ENCODE results near the gene RRH.
"Not testable (repeated sequence)": the region's sequence is repeated elsewhere in the genome, so short reads cannot be mapped to it uniquely, and the experiment has no call there.

RRH gene

GRCh38 chr4:109847896-109848442, 20.2 kb downstream of the RRH start, which contains the start of gene LRIT3:
Gene LRIT3 (plus strand): TSS chr4:109848107. CDS start chr4:109848202, 95 bp downstream.
- no peak for DNase-seq

GRCh38 chr4:109848501-109848900, 20.7 kb downstream of the RRH start:
- no peak for DNase-seq

- no peak for DNase-seq
Measured at GRCh38 chr4:109850601-109851000, 22.8 kb downstream of the RRH start.

- not testable (repeated sequence) for DNase-seq
Measured at GRCh38 chr4:109859426-109860300, 31.9 kb downstream of the RRH start.

- DNase-seq, result no peak
Measured at GRCh38 chr4:109861271-109861670, 33.5 kb downstream of the RRH start.

GRCh38 chr4:109861916-109862511, 34.2 kb downstream of the RRH start:
- DNase-seq, result no peak

DNA sequence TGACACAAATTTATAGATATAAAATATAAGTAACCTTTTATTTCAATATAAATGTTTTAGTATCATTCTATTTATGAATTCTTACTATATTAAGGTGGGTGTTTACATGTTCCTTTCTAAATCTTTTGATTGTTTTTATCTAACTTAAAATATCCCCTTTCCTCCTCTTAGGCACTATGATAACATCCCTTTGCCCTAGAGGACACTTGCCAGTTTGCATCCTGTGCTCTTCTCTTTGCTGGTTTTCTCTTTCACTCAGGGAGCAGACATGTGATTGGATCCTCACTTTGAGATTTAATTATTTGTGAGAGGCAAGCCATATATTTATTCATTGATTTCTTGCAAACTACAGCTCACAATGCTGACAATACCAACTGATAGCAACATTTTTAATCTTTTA, 36.4 kb downstream of the RRH start:
- DNase-seq, result no peak

DNA sequence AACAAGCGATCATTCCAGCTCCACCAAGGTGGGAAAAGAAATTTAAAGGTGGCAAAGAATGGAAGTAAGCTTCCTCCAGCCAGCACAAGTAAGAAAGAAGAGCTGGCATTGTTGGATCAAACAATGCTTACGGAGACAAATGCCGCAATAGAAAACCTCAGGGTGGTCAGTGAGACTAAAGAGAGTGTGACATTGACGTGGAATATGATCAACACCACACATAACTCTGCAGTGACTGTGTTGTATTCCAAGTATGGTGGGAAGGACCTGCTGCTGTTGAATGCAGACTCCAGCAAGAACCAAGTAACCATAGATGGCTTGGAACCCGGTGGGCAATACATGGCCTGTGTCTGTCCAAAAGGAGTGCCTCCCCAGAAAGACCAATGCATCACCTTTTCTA, 42.3 kb downstream of the RRH start:
- no peak for DNase-seq

GRCh38 chr4:109872065-109872464, 44.3 kb downstream of the RRH start:
- no peak for DNase-seq

DNA sequence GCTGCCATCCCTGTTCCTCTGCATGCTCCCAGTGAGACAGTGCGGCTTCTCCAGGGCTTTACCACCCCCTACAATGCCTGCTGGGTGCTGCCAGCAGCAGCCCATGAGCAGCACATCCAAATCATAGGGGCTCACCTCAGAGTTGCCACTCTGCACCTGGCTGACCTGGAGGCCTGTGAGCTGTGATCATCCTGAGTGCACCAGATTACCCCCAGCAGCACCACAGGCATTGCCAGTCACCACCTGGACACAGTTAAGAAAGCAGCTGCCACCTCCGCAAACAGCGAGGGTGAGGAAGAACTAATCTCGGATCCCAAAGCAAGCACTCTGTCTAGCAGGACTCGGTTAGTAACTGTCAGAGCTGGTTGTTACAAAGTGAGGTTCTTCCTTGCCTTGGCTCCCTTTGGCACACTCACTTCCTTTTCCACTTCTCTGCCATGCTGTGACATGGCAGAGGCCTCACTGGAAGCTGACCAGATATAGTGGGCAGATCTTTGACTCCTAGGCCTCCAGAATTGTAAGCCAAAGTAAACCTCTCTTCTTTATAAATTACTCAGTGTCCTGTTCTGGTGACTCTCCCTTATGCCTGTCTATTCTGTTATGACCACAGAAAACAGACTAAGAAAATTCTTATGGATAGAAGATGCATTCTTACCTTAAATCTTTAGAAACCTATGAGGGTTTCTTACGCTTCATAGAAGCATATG, 45.3 kb downstream of the RRH start:
- no peak for DNase-seq

- no peak for DNase-seq
Measured at GRCh38 chr4:109873791-109874514, 46.2 kb downstream of the RRH start.

DNA sequence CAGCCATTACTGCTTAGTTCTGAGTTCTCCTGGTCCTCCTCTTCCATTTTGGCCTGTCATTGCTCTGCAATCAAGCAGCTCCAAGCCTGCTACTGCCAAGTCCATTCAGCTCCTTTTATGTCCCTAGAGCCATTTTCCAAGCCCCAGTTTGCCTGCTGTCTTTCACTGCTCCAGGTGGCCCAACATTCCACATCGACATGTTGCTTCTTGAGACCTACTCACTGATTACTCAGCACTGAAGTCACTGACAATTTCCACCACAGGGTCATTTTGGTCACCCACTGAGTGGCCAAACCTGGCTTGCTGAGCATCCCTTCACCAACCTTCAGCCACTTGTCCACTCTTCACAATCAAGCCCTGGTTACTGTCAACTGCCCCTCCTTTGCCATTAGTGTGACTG, 47.3 kb downstream of the RRH start:
- DNase-seq, result no peak

DNA sequence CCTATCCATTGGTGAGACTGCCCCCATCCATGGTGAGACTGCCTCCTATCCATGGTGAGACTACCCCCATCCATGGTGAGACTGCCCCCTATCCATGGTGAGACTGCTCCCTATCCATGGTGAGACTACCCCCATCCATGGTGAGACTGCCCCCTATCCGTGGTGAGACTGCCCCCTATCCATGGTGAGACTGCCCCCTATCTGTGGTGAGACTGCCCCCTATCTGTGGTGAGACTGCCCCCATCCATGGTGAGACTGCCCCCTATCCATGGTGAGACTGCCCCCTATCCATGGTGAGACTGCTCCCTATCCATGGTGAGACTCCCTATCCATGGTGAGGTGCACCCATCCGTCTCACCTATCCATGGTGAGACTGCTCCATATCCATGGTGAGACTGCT, 47.8 kb downstream of the RRH start:
- not testable (repeated sequence) for DNase-seq

DNA sequence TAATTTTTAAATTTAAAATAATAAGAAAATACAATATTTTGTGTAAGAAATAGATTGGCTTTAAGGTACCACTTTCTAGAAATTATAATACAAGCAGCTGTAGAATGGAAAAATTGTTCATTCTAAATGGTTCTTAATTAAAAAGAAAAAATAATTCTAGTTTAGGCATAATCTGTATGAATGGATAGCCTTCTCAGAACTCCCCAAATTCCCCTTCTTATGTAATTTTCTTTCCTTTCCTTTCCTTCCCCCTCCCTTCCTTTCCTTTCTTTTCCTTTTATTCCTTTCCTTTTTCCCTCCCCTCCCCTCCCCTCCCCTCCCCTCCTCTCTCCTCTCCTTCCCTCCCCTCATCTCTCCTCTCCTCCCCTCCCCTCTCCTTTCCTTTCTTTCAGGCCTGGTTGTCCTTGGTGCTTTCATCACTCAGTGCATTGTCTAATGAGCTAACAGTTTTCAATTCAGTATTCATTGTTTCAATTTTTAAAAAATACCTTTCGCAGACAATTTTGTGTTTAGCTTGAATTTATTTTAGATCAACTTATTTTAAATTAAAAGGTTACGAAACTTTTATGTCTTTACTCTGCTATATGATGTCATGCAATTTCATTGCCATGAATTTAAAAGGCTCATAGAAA, 49.0 kb downstream of the RRH start:
- no peak for DNase-seq

DNA sequence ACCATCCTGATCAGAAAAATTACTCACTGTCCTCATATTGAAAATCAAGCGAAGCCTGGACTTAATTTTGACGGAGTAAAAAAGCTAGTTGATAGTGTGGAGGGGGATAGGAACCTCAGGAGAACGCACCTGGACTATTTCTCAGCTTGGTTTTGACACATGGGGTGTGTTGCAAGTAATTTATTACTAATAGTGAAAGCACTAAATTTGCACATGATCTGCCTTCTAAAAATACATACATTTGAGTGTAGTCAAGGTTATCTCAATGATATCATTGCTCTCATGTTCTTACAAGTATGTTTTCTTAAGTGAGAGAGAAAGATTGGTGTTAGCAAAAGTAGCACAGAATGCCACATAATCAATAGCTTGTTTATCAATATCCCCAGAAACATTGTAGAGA, 49.6 kb downstream of the RRH start:
- DNase-seq, result no peak

GRCh38 chr4:109878355-109878754, 50.6 kb downstream of the RRH start:
- no peak for DNase-seq

DNA sequence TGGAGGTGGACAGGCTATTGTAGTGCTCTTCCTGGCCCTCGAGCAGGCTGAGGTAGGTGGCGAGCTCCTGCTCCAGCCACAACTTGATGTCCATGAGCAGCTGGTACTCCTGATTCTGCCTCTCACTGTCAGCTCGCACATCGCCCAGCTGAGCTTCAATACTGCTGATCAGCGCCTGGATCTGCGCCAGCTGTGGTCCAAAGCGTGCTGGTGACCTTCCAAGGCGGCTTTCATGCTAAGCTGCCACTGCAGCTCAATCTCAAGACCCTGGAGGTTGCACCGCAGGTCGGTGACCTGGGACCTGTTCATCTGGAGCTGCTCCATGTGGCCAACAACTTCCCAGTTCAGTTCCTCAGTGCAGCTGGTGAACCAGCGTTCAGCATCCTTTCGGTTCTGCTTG, 51.3 kb downstream of the RRH start:
- no peak for DNase-seq

- no peak for DNase-seq
Measured at GRCh38 chr4:109879636-109880314, 52.0 kb downstream of the RRH start.

DNA sequence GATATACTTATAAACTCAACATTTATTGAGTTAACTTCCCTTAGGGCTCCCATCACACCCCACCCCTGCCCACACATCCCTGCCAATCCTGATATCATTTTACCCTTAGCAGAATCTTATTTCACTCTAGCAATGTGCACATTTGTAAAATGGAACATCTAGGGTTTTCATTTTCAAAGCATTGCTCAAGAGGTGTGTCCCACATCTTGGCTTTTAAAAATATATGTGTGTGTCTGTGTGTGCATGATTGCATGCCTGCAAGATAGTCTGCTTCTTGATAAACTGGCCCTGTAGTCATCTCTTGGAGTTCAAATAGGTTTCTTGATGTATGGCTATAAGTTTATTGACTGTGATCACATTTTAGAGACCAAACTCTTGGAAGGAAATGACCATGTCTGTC, 58.5 kb downstream of the RRH start:
- DNase-seq, result no peak

DNA sequence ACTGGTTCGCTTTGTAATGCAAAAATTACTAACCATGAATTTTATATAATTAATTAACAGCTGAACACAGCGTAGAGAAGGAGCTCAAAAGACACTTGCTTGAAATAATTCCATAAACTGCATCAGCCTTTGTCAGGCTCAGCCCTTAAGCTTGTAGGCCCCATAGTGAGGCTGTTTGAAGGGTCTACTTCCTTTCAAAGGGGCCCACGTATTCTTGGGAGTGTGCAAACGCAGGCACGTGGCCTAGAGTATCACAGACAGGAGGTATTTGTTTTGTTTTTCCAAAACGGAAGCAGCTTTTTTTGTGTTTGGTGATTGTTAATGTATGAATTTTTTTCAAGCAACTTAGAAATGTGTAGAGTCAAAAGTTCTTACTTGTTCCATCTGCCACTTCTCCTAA, 59.3 kb downstream of the RRH start:
- DNase-seq, result no peak

DNA sequence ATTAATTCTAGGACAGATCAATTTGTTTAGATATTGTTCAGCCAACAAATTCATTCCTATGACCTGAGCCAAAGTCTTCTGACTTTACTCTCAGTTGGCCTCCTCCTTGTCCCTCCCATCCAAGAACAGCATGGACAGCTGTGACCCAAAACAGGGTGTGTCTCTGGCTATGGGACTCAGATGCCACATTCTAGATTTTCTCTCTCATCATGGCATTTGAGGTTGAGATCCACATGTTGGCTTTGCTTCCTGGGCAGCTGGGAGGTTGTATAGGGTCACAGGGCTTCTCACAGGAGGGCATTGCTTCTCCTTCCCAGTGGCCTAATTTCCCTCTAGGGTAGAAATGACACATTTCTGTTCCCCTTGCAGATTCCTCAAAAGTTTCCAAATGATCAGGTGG, 62.3 kb downstream of the RRH start:
- no peak for DNase-seq

All from NCI-H1417 treated with DMSO at 0.1 percent for 48 hours (cell line).